Tibial nerve (tissue), 4 donors: Measurements from ENCODE around the gene LIN7C. TPM values are rescaled to one million over a fixed set of nuclear protein-coding genes. Genes with fewer than 3 reads are reported as not detected.

ENCODE experiments used
- DNase-seq, 2 donors: peaks; one replicate each; pipeline ENCODE4 v3.0.0-alpha.2; 2019; ENCODE audit warnings: low spot score in 2 of 2
- H3K27ac ChIP-seq, 4 donors: fragments of 200-600 bp; sonication (generic) in 3 of 4; one replicate each; pipeline ENCODE4 v1.5.1; 2017 to 2019; ENCODE audit warnings: mild to moderate bottlenecking in 1 of 4
- H3K27me3 ChIP-seq, 2 donors: fragments of 200-600 bp; sonication (generic) in 1 of 2; one replicate each; pipeline versions ENCODE4 v1.5.1 to v1.6.0; 2017 to 2019
- H3K36me3 ChIP-seq, 3 donors: fragments of 200-600 bp; sonication (generic); one replicate each; pipeline ENCODE4 v1.5.1; 2018 to 2019
- H3K4me1 ChIP-seq, 4 donors: fragments of 200-600 bp; sonication (generic) in 3 of 4; one replicate each; pipeline ENCODE4 v1.5.1; 2017 to 2019
- H3K4me3 ChIP-seq, 4 donors: fragments of 200-600 bp; sonication (generic) in 3 of 4; one replicate each; pipeline ENCODE4 v1.5.1; 2017 to 2019; ENCODE audit warnings: mild to moderate bottlenecking in 1 of 4, moderate library complexity in 1 of 4
- H3K9me3 ChIP-seq, 4 donors: fragments of 200-600 bp; sonication (generic) in 3 of 4; one replicate each; pipeline ENCODE4 v1.5.1; 2017 to 2019
- EP300 ChIP-seq, 2 donors: sonication (generic); formaldehyde crosslinking; IDR thresholded peaks; one replicate each; pipeline ENCODE4 v1.6.1; 2017; ENCODE audit warnings: antibody characterized with exemption in 2 of 2, mild to moderate bottlenecking in 1 of 2
- POLR2A ChIP-seq, 2 donors: fragments of 450-650 bp; IDR thresholded peaks; one replicate each; pipeline ENCODE4 v1.6.1; 2017; ENCODE audit warnings: antibody characterized with exemption in 2 of 2, mild to moderate bottlenecking in 2 of 2, moderate library complexity in 2 of 2
- WGBS, 2 donors: methylation state at CpG; one replicate each; pipeline ENCODE4 v1.1.5; 2018; 5-methylcytosine and 5-hydroxymethylcytosine counted together
- total RNA-seq, 4 donors: library from RNA; depleted of rRNA; stranded (reverse); fragments of >200 nt; gene quantifications; one replicate each; pipeline ENCODE4 v1.1.0, GENCODE V29; 2016
- TF ChIP-seq, protein P1 (sequence below), 5 experiments: fragments of 200-600 bp in 3 of 5; fragments of 450-650 bp in 2 of 5; sonication (generic) in 3 of 5; IDR thresholded peaks; one replicate each; pipeline ENCODE4 v1.5.1; 2016 to 2019; ENCODE audit warnings: antibody characterized with exemption in 5 of 5, mild to moderate bottlenecking in 3 of 5, moderate library complexity in 2 of 5

LIN7C gene
- total RNA-seq, 4 donors from 2014 or later = 25.7 to 41.5 (median 36.2) TPM

DNA sequence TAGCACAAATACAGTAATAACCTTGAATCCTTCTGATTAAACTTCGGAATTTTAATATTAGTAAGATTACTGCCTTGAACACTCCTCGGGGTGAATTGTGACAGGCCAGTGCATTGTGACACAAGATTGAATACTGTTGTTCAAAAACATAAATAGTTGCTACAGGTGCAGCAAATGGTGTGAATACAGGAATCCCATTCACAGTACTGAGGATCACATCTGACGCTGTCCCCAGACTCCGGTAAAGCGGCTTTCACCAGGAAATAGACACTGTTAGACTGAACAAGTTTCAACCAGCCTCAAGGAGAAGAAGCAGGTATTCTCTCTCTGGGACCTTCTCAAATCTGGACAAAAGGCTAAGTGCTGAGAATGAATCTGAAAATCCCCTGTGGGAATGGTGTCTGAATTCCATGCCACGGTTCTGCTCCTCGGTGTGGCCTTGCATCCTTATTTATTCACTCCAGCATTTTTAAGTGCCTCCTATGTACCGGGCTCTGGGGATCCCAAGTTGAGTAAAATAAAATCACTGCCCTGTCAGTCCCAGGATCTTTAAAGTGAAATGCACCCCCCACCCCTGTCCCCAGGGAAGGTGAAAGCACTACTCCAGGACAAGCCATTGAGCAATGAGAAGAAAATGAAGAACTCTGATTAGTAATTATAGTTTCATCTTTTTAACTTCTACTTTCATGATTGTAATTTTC, 37.4 kb downstream of the LIN7C start:
- DNase-seq = no peak
- peak overlapping the region in 3 of 4 donors; percentile 21 to 92 (median 69) for H3K27ac ChIP-seq
- H3K9me3 ChIP-seq = no peaks in the 10 kb centered on the region
- TF ChIP-seq, protein P1, sequence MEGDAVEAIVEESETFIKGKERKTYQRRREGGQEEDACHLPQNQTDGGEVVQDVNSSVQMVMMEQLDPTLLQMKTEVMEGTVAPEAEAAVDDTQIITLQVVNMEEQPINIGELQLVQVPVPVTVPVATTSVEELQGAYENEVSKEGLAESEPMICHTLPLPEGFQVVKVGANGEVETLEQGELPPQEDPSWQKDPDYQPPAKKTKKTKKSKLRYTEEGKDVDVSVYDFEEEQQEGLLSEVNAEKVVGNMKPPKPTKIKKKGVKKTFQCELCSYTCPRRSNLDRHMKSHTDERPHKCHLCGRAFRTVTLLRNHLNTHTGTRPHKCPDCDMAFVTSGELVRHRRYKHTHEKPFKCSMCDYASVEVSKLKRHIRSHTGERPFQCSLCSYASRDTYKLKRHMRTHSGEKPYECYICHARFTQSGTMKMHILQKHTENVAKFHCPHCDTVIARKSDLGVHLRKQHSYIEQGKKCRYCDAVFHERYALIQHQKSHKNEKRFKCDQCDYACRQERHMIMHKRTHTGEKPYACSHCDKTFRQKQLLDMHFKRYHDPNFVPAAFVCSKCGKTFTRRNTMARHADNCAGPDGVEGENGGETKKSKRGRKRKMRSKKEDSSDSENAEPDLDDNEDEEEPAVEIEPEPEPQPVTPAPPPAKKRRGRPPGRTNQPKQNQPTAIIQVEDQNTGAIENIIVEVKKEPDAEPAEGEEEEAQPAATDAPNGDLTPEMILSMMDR (IDR thresholded peaks at IDR 0.05) = no peak
- TF ChIP-seq POLR2A (IDR thresholded peaks at IDR 0.05) (no peak), EP300 (IDR thresholded peaks at IDR 0.05) (no peak)
- H3K36me3 ChIP-seq = no peaks in the 10 kb centered on the region
- WGBS, 2 donors = 81 to 82% methylated on average over 8 of the region's 8 CpGs
- H3K27me3 ChIP-seq = no peaks in the 10 kb centered on the region
- H3K4me1 ChIP-seq = peaks cover 0 to 54% (median 13%) of the 10 kb centered on the region in 4 donors
- peak overlapping the region in 2 of 4 donors; percentile 2 to 3 for H3K4me3 ChIP-seq

DNA sequence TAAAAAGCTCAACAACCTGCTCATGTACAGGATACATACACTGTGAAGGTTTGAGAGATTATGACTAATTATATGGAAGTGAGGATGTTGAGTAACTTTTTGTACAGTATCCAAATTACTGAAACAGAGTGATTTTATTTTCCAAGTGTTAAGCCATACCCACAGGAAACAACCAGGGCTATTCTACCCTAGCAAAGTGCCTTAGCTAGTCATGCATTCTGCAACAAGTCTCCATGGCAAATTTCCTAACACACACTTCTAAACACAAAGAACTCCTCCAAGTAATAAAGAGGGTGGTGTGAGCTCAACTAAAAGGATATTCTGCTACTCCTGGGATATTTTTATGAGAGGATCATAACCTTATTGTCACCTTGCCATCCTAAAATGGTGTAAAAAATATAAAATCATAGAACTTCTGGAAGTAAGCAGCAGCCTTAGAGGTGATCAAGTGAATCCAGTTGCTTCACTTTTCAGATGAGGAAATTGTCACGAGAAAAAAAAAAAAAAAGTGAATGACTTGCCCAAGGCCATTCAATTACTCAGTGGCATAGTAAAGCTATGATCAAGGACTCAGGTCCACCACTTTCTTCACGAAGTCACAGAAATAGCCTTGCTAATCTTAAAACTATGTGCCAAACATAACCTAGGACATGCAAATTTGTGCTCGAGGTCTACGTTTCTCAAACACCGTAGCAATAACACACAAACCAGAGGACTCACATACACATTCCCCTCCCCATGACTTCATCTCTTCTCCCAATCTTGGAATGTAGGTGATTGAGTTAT, 38.2 kb downstream of the LIN7C start:
- Histone ChIP-seq H3K27ac (peak overlapping the region in 3 of 4 donors; percentile 21 to 92 (median 69)), H3K4me1 (peaks cover 0 to 59% (median 16%) of the 10 kb centered on the region in 4 donors), H3K4me3 (peak overlapping the region in 1 of 4 donors; percentile 3), H3K9me3 (no peaks in the 10 kb centered on the region), H3K36me3 (no peaks in the 10 kb centered on the region), H3K27me3 (no peaks in the 10 kb centered on the region)
- 66 to 72% methylated on average over 5 of the region's 5 CpGs for WGBS, 2 donors
- TF ChIP-seq EP300 (IDR thresholded peaks at IDR 0.05) (peak in 1 of 2 donors; percentile 24), POLR2A (IDR thresholded peaks at IDR 0.05) (no peak)
- no peak for DNase-seq

DNA sequence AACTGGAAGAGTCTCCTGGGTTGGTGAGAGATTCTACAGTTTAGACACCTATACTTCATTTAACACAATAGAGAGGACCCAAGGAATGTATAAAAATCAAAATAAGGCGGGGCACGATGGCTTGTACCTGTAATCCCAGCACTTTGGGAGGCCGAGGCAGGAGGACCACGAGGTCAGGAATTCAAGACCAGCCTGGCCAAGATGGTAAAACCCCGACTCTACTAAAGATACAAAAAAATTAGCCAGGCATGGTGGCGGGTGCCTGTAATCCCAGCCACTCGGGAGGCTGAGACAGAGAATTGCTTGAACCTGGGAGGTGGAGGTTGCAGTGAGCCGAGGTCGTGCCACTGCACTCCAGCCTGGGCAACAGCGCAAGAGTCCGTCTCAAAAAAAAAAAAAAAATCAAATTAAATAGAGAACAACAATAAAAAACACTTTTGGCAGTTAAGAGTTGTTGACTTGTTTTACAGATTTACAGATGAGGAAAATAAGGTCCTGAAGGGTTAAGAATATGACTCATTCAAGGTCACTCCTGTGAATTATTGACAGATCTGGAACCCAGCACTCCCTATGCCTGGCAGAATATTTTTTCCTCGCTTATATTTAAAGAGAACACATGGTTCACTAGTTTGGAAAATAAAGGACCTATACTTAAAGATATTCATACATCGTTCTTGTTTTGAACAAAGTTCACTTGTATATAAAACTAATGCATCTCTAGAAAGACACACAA, 39.2 kb downstream of the LIN7C start:
- TF ChIP-seq POLR2A (IDR thresholded peaks at IDR 0.05) = no peak
- no peak for TF ChIP-seq EP300 (IDR thresholded peaks at IDR 0.05)
- TF ChIP-seq, protein P1 (IDR thresholded peaks at IDR 0.05) = no peak
- peak overlapping the region in 1 of 4 donors; percentile 69 for H3K27ac ChIP-seq

DNA sequence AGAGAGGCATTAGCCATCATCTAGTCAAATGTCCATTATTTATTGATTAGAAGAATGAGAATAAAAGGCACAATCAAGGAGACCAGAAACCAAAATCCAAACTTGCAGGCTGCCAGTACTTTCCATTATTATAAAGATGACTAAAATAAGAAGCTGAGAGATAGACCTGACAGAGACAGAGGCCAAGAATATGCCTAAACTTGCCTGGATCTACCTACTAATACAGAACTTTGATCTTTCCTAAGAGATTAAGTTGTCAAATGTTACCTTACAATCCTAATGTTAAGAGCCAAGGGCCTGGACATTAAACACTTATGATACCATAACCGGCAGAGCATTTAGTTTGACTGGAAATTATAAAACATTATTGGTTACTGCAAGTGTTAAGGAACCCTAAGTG, 40.2 kb downstream of the LIN7C start:
- no peak for DNase-seq
- H3K27ac ChIP-seq = peak overlapping the region in 1 of 4 donors; percentile 34
- peaks cover 0 to 60% (median 18%) of the 10 kb centered on the region in 4 donors for H3K4me1 ChIP-seq
- H3K36me3 ChIP-seq = no peaks in the 10 kb centered on the region
- H3K27me3 ChIP-seq = no peaks in the 10 kb centered on the region
- H3K4me3 ChIP-seq = no peak overlapping the region
- 73 to 75% methylated on average over 1 of the region's 1 CpG for WGBS, 2 donors
- no peaks in the 10 kb centered on the region for H3K9me3 ChIP-seq
- TF ChIP-seq POLR2A (IDR thresholded peaks at IDR 0.05) (no peak), EP300 (IDR thresholded peaks at IDR 0.05) (no peak)
- TF ChIP-seq, protein P1 (IDR thresholded peaks at IDR 0.05) = no peak

More for the DNA sequence above, 39.2 kb downstream of the LIN7C start:
- Histone ChIP-seq H3K9me3 (no peaks in the 10 kb centered on the region), H3K36me3 (no peaks in the 10 kb centered on the region), H3K27me3 (no peaks in the 10 kb centered on the region), H3K4me3 (no peak overlapping the region), H3K4me1 (peaks cover 0 to 60% (median 18%) of the 10 kb centered on the region in 4 donors)
- DNase-seq = no peak
- WGBS, 2 donors = 89 to 93% methylated on average over 13 of the region's 13 CpGs

DNA sequence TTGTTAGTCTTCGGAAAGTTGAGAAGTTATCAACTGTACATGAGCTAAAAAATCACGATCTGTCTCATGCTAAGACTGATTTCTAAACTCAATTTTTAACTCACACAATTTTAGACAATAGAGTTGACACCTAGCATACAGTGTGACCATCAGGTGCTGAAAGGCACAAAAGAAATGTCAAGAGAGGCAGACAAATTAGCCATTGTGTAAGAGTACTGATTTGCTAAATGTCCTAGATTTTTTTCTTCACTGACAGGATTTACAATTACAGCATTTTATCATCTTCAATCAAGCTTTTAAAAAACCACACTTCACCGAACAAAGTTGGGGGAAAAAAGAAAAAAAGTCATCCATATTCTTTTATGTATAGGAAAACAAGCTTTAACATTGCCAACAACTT, 40.9 kb downstream of the LIN7C start:
- Histone ChIP-seq H3K27me3 (no peaks in the 10 kb centered on the region), H3K4me3 (no peak overlapping the region), H3K36me3 (no peaks in the 10 kb centered on the region), H3K27ac (peak overlapping the region in 2 of 4 donors; percentile 31 to 34), H3K9me3 (no peaks in the 10 kb centered on the region), H3K4me1 (peaks cover 0 to 53% (median 18%) of the 10 kb centered on the region in 4 donors)
- no peak for DNase-seq
- WGBS, 2 donors = 71 to 75% methylated on average over 3 of the region's 3 CpGs
- TF ChIP-seq, protein P1 (IDR thresholded peaks at IDR 0.05) = no peak
- TF ChIP-seq POLR2A (IDR thresholded peaks at IDR 0.05) (no peak), EP300 (IDR thresholded peaks at IDR 0.05) (no peak)
